ENCODE measurements around the gene NEUROG3. TPM values are rescaled to one million over a fixed set of nuclear protein-coding genes. Genes with fewer than 3 reads are reported as not detected.

NEUROG3 gene
- total and polyA plus RNA-seq, 2 of the 13 experiments (the other 11 are each of a cell fraction or from before 2014, with no cell fraction given) = not detected

GRCh38 chr10:69554611-69555010 is 18.6 kb downstream of the NEUROG3 start:
- Histone ChIP-seq H3K9me3 (ENCODE audit: low read length) (peaks cover 13% of the 10 kb centered on the region; the same call in 1 of the 2 replicates), H3K79me2 (ENCODE audit: insufficient read depth, low read length) (no peaks in the 10 kb centered on the region), H4K20me1 (ENCODE audit: insufficient read depth, low read length) (no peaks in the 10 kb centered on the region), H3K4me3 (replicated peaks in 1 of 3; ENCODE audit: insufficient read depth in 1 of 3, low read depth in 2 of 3, low read length in 3 of 3) (no peak overlapping the region), H2AFZ (ENCODE audit: low read length) (no peak overlapping the region), H3K4me2 (ENCODE audit: low read depth, low read length) (no peak overlapping the region), H3K27me3 (ENCODE audit: control insufficient read depth in 1 of 2, insufficient read depth in 2 of 2, low read length in 2 of 2) (peaks cover 0 to 9% of the 10 kb centered on the region in 2 experiments; a peak in 3 of 5 replicates), H3K4me1 (ENCODE audit: insufficient read depth, low read length) (no peaks in the 10 kb centered on the region), H3K9ac (ENCODE audit: insufficient read depth, low read depth, low read length) (no peak overlapping the region), H3K27ac (ENCODE audit: extremely low read length, insufficient read depth, low read length) (no peak overlapping the region), H3K36me3 (replicated peaks in 1 of 2; ENCODE audit: control insufficient read depth in 1 of 2, insufficient read depth in 2 of 2, low read length in 2 of 2) (no peaks in the 10 kb centered on the region)
- ChIA-PET CTCF (ENCODE audit: low intra/inter-chr PET ratio, low total read pairs) (no interaction called here), POLR2A (no interaction called here)
- 0% methylated on average over 3 of the region's 6 CpGs for WGBS (ENCODE audit: low lambda C conversion rate)
- ATAC-seq = no peak
- TF ChIP-seq SP5 (CRISPR knock-in tag; IDR thresholded peaks at IDR 0.05; ENCODE audit: borderline replicate concordance, low read depth) (no peak), ZNF746 (CRISPR knock-in tag; IDR thresholded peaks at IDR 0.05) (no peak), ZNF263 (CRISPR knock-in tag; IDR thresholded peaks at IDR 0.05) (no peak), IRF1 (CRISPR knock-in tag; IDR thresholded peaks at IDR 0.05; ENCODE audit: low read depth) (no peak), MBD4 (IDR thresholded peaks at IDR 0.05; ENCODE audit: borderline replicate concordance, low read length) (no peak), ZNF501 (CRISPR knock-in tag; IDR thresholded peaks at IDR 0.05) (no peak), PHF5A (CRISPR knock-in tag; IDR thresholded peaks at IDR 0.05; ENCODE audit: low read depth, unreplicated experiment) (no peak), TP53 (CRISPR knock-in tag; conservative IDR thresholded peaks at IDR 0.05) (no peak), BCLAF1 (IDR thresholded peaks at IDR 0.05) (no peak)
- BruUV-seq (replicated peaks) = no TSS peak
- intact Hi-C loops (cut with micrococcal nuclease; ENCODE audit: unreplicated experiment) (no loop called here), in situ Hi-C loops (cut with HindIII; ENCODE audit: extremely low pct_ligation_motif_present, low pct_unique_long_range_greater_than_20kb) (no loop called here)
- DNase-seq (ENCODE audit: low spot score) = no peak
- FAIRE-seq = no peak
